Natural killer cell (primary cell): ENCODE results near the gene AUTS2. TPM values are rescaled to one million over a fixed set of nuclear protein-coding genes. Genes with fewer than 3 reads are reported as not detected.

ENCODE experiments used
- ATAC-seq, 3 donors: fragments of 150-1000 bp in 2 of 3; fragments of 200-7000 bp in 1 of 3; cut with Tn5 transposase; 1 replicate in 1 of 3; 2 replicates in 2 of 3; pipeline ENCODE4 v1.10.0; 2021; ENCODE audit warnings: mild to moderate bottlenecking in 2 of 3, moderate library complexity in 2 of 3
- DNase-seq, 2 donors: peaks; one replicate each; pipeline versions ENCODE4 v3.0.0 to v3.0.0-alpha.2; 2013 to 2021; ENCODE audit warnings: mixed read lengths in 1 of 2
- H3K27ac ChIP-seq: one replicate; pipeline ENCODE4 v1.5.1; 2013; ENCODE audit warnings: mild to moderate bottlenecking, low read length
- H3K27me3 ChIP-seq: one replicate; pipeline ENCODE4 v1.6.1; 2013; ENCODE audit warnings: low read length; ENCODE audit not compliant: control insufficient read depth, insufficient read depth
- H3K36me3 ChIP-seq: one replicate; pipeline ENCODE4 v1.6.1; 2013; ENCODE audit warnings: low read length; ENCODE audit not compliant: control insufficient read depth, insufficient read depth
- H3K4me1 ChIP-seq: one replicate; pipeline ENCODE4 v1.6.1; 2013; ENCODE audit warnings: low read length; ENCODE audit not compliant: control insufficient read depth, insufficient read depth
- H3K4me3 ChIP-seq: one replicate; pipeline ENCODE4 v1.5.1; 2013; ENCODE audit warnings: low read length
- H3K9me3 ChIP-seq: one replicate; pipeline ENCODE4 v1.6.1; 2013; ENCODE audit warnings: low read length; ENCODE audit not compliant: control insufficient read depth, insufficient read depth
- H3K27ac Mint-ChIP-seq, 2 donors: one replicate each; pipeline ENCODE4 v1.8.0; 2022; ENCODE audit warnings: mild to moderate bottlenecking in 2 of 2, mixed read lengths in 2 of 2, moderate library complexity in 1 of 2
- H3K27me3 Mint-ChIP-seq, 2 donors: one replicate each; pipeline ENCODE4 v1.8.0; 2022; ENCODE audit warnings: low read depth in 2 of 2, mixed read lengths in 2 of 2
- H3K36me3 Mint-ChIP-seq: one replicate; pipeline ENCODE4 v1.8.0; 2022; ENCODE audit warnings: mixed read lengths
- H3K4me1 Mint-ChIP-seq, 2 donors: one replicate each; pipeline ENCODE4 v1.8.0; 2022; ENCODE audit warnings: mixed read lengths in 2 of 2
- H3K4me3 Mint-ChIP-seq: one replicate; pipeline ENCODE4 v1.8.0; 2022; ENCODE audit warnings: mild to moderate bottlenecking, moderate library complexity, mixed read lengths
- H3K9me3 Mint-ChIP-seq, 2 donors: one replicate each; pipeline ENCODE4 v1.8.0; 2022; ENCODE audit warnings: mixed read lengths in 2 of 2
- WGBS: methylation state at CpG from one replicate; pipeline ENCODE4 v1.1.7; 2013; ENCODE audit warnings: missing lambda C conversion rate; ENCODE audit not compliant: insufficient coverage; 5-methylcytosine and 5-hydroxymethylcytosine counted together
- intact Hi-C: fragments of 100-400 bp; cut with micrococcal nuclease; formaldehyde crosslinking; loops from one replicate; pipeline ENCODE4 v1.14.2; 2022
- total RNA-seq, 4 donors: library from RNA; stranded (reverse); fragments of 120-200 nt in 1 of 4; gene quantifications; one replicate each; pipeline versions ENCODE4 v1.2.3 to v1.2.4, GENCODE V29; 2013 to 2022
- TF ChIP-seq, protein P1 (sequence below): fragments of 200-600 bp; IDR thresholded peaks from one replicate; pipeline ENCODE4 v1.8.0; 2022; ENCODE audit warnings: antibody characterized with exemption

AUTS2 gene
- total RNA-seq, 3 donors from 2014 or later (not counting 1 experiment from before 2014, with no cell fraction given), result 147 to 197 (median 155) TPM

DNA sequence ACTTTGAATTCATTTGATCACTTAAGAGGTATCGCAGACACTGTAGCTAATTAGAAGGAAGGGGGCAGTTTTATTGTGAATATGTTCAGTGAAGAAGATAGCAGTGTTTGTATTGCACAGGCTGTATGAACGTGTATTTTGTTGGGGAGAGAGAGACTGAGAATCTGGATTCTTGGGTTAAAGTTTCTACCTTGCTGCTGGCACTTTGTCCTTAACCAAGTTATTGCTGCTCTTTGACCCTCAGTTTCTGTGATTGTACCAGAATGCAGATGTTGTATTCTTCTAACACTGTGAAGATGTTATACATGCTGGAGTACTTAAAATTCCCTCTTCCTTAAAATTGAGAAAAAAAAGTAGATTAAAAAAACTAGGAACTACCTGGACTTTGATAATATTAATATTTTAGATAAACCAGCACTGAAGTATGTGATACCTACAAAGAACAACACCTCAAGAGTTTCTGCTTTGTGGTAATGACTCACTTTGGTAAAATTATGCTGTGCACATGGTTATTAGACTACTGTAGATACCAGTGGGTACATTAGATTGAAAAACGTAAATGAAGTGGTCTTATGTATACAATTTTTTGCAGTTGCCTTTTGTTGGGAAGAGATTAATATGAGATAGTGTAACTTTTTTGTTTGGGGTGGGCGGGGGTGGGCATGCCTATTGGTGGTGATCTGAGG is 321.3 kb downstream of the AUTS2 start:
- H3K36me3 ChIP-seq, result no peaks in the 10 kb centered on the region
- no peak overlapping the region for H3K4me3 ChIP-seq
- intact Hi-C loops, result no loop called here
- no peak for ATAC-seq
- no peak for DNase-seq
- H3K4me3 Mint-ChIP-seq, result no peak overlapping the region
- TF ChIP-seq, protein P1, sequence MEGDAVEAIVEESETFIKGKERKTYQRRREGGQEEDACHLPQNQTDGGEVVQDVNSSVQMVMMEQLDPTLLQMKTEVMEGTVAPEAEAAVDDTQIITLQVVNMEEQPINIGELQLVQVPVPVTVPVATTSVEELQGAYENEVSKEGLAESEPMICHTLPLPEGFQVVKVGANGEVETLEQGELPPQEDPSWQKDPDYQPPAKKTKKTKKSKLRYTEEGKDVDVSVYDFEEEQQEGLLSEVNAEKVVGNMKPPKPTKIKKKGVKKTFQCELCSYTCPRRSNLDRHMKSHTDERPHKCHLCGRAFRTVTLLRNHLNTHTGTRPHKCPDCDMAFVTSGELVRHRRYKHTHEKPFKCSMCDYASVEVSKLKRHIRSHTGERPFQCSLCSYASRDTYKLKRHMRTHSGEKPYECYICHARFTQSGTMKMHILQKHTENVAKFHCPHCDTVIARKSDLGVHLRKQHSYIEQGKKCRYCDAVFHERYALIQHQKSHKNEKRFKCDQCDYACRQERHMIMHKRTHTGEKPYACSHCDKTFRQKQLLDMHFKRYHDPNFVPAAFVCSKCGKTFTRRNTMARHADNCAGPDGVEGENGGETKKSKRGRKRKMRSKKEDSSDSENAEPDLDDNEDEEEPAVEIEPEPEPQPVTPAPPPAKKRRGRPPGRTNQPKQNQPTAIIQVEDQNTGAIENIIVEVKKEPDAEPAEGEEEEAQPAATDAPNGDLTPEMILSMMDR, result no peak
- no peaks in the 10 kb centered on the region for H3K27me3 ChIP-seq
- H3K36me3 Mint-ChIP-seq, result no peaks in the 10 kb centered on the region
- no peaks in the 10 kb centered on the region for H3K27me3 Mint-ChIP-seq
- no peaks in the 10 kb centered on the region for H3K9me3 Mint-ChIP-seq
- H3K4me1 ChIP-seq, result no peaks in the 10 kb centered on the region
- 85% methylated on average over 4 of the region's 4 CpGs for WGBS
- no peaks in the 10 kb centered on the region for H3K9me3 ChIP-seq
- no peak overlapping the region for H3K27ac ChIP-seq
- H3K4me1 Mint-ChIP-seq, result peaks cover 5 to 7% of the 10 kb centered on the region in 2 donors
- no peak overlapping the region for H3K27ac Mint-ChIP-seq

GRCh38 chr7:69920797-69921196 is 322.5 kb downstream of the AUTS2 start:
- no peak for DNase-seq
- no peaks in the 10 kb centered on the region for H3K9me3 ChIP-seq
- Mint-ChIP-seq H3K27ac (no peak overlapping the region), H3K36me3 (no peaks in the 10 kb centered on the region), H3K4me3 (no peak overlapping the region), H3K4me1 (peaks cover 5 to 7% of the 10 kb centered on the region in 2 donors), H3K27me3 (no peaks in the 10 kb centered on the region), H3K9me3 (no peaks in the 10 kb centered on the region)
- ATAC-seq, result no peak
- no peaks in the 10 kb centered on the region for H3K4me1 ChIP-seq
- H3K4me3 ChIP-seq, result no peak overlapping the region
- H3K36me3 ChIP-seq, result no peaks in the 10 kb centered on the region
- no peaks in the 10 kb centered on the region for H3K27me3 ChIP-seq
- TF ChIP-seq, protein P1, result no peak
- intact Hi-C loops, result no loop called here
- 73% methylated on average over 3 of the region's 3 CpGs for WGBS
- H3K27ac ChIP-seq, result no peak overlapping the region

GRCh38 chr7:69922026-69922803 is 323.9 kb downstream of the AUTS2 start:
- no peaks in the 10 kb centered on the region for H3K9me3 ChIP-seq
- no peak overlapping the region for H3K27ac Mint-ChIP-seq
- no peaks in the 10 kb centered on the region for H3K27me3 ChIP-seq
- TF ChIP-seq, protein P1, result no peak
- no peak overlapping the region for H3K4me3 ChIP-seq
- no peak overlapping the region for H3K4me3 Mint-ChIP-seq
- peaks cover 5 to 7% of the 10 kb centered on the region in 2 donors for H3K4me1 Mint-ChIP-seq
- no peaks in the 10 kb centered on the region for H3K4me1 ChIP-seq
- WGBS, result 82% methylated on average over 1 of the region's 6 CpGs
- H3K36me3 Mint-ChIP-seq, result no peaks in the 10 kb centered on the region
- intact Hi-C loops, result no loop called here
- no peak for DNase-seq
- no peak overlapping the region for H3K27ac ChIP-seq
- no peaks in the 10 kb centered on the region for H3K36me3 ChIP-seq
- no peaks in the 10 kb centered on the region for H3K9me3 Mint-ChIP-seq
- H3K27me3 Mint-ChIP-seq, result no peaks in the 10 kb centered on the region
- ATAC-seq, result peak in 1 of 3 donors; percentile 64
